Measurements from ENCODE around the gene CLSTN3.

DNA sequence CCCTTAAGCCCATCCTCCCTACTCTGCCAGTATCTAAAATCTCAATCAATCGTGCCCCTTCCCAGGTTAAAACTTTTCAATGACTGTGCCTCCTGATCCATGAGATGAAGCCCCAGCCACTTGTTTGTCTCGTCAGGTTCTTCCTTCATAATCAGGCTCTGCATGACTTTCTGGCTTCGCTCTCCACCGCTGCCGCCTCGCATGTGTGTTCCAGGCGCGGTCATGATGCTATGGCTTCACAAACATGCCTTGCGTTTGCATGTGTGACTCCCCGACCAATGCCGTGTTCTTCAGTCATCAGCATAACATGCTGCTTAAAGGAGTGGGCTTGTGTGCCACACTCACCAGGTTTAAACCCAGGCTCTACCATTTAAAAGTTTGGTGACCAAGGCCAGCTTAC is 16.2 kb upstream of the CLSTN3 start:
- TF ChIP-seq, protein P1, sequence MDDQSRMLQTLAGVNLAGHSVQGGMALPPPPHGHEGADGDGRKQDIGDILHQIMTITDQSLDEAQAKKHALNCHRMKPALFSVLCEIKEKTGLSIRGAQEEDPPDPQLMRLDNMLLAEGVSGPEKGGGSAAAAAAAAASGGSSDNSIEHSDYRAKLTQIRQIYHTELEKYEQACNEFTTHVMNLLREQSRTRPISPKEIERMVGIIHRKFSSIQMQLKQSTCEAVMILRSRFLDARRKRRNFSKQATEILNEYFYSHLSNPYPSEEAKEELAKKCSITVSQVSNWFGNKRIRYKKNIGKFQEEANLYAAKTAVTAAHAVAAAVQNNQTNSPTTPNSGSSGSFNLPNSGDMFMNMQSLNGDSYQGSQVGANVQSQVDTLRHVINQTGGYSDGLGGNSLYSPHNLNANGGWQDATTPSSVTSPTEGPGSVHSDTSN (CRISPR knock-in tag; IDR thresholded peaks at IDR 0.05; ENCODE audit: borderline replicate concordance), result no peak
- TF ChIP-seq, protein P2, sequence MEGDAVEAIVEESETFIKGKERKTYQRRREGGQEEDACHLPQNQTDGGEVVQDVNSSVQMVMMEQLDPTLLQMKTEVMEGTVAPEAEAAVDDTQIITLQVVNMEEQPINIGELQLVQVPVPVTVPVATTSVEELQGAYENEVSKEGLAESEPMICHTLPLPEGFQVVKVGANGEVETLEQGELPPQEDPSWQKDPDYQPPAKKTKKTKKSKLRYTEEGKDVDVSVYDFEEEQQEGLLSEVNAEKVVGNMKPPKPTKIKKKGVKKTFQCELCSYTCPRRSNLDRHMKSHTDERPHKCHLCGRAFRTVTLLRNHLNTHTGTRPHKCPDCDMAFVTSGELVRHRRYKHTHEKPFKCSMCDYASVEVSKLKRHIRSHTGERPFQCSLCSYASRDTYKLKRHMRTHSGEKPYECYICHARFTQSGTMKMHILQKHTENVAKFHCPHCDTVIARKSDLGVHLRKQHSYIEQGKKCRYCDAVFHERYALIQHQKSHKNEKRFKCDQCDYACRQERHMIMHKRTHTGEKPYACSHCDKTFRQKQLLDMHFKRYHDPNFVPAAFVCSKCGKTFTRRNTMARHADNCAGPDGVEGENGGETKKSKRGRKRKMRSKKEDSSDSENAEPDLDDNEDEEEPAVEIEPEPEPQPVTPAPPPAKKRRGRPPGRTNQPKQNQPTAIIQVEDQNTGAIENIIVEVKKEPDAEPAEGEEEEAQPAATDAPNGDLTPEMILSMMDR (CRISPR knock-in tag; IDR thresholded peaks at IDR 0.05), result no peak
- TF ChIP-seq KLF16 (CRISPR knock-in tag; IDR thresholded peaks at IDR 0.05), result no peak

All from HepG2 (cell line).